Natural killer cell (primary cell): Measurements from ENCODE around the gene AP5S1. TPM values are rescaled to one million over a fixed set of nuclear protein-coding genes. Genes with fewer than 3 reads are reported as not detected.

Experiments used
- ATAC-seq, 3 donors: fragments of 150-1000 bp in 2 of 3; fragments of 200-7000 bp in 1 of 3; cut with Tn5 transposase; 1 replicate in 1 of 3; 2 replicates in 2 of 3; pipeline ENCODE4 v1.10.0; 2021; ENCODE audit warnings: mild to moderate bottlenecking in 2 of 3, moderate library complexity in 2 of 3
- DNase-seq, 2 donors: peaks; one replicate each; pipeline versions ENCODE4 v3.0.0 to v3.0.0-alpha.2; 2013 to 2021; ENCODE audit warnings: mixed read lengths in 1 of 2
- H3K27ac ChIP-seq: one replicate; pipeline ENCODE4 v1.5.1; 2013; ENCODE audit warnings: mild to moderate bottlenecking, low read length
- H3K27me3 ChIP-seq: one replicate; pipeline ENCODE4 v1.6.1; 2013; ENCODE audit warnings: low read length; ENCODE audit not compliant: control insufficient read depth, insufficient read depth
- H3K36me3 ChIP-seq: one replicate; pipeline ENCODE4 v1.6.1; 2013; ENCODE audit warnings: low read length; ENCODE audit not compliant: control insufficient read depth, insufficient read depth
- H3K4me1 ChIP-seq: one replicate; pipeline ENCODE4 v1.6.1; 2013; ENCODE audit warnings: low read length; ENCODE audit not compliant: control insufficient read depth, insufficient read depth
- H3K4me3 ChIP-seq: one replicate; pipeline ENCODE4 v1.5.1; 2013; ENCODE audit warnings: low read length
- H3K9me3 ChIP-seq: one replicate; pipeline ENCODE4 v1.6.1; 2013; ENCODE audit warnings: low read length; ENCODE audit not compliant: control insufficient read depth, insufficient read depth
- H3K27ac Mint-ChIP-seq, 2 donors: one replicate each; pipeline ENCODE4 v1.8.0; 2022; ENCODE audit warnings: mild to moderate bottlenecking in 2 of 2, mixed read lengths in 2 of 2, moderate library complexity in 1 of 2
- H3K27me3 Mint-ChIP-seq, 2 donors: one replicate each; pipeline ENCODE4 v1.8.0; 2022; ENCODE audit warnings: low read depth in 2 of 2, mixed read lengths in 2 of 2
- H3K36me3 Mint-ChIP-seq: one replicate; pipeline ENCODE4 v1.8.0; 2022; ENCODE audit warnings: mixed read lengths
- H3K4me1 Mint-ChIP-seq, 2 donors: one replicate each; pipeline ENCODE4 v1.8.0; 2022; ENCODE audit warnings: mixed read lengths in 2 of 2
- H3K4me3 Mint-ChIP-seq: one replicate; pipeline ENCODE4 v1.8.0; 2022; ENCODE audit warnings: mild to moderate bottlenecking, moderate library complexity, mixed read lengths
- H3K9me3 Mint-ChIP-seq, 2 donors: one replicate each; pipeline ENCODE4 v1.8.0; 2022; ENCODE audit warnings: mixed read lengths in 2 of 2
- CTCF ChIP-seq: fragments of 200-600 bp; IDR thresholded peaks from one replicate; pipeline ENCODE4 v1.8.0; 2022; ENCODE audit warnings: antibody characterized with exemption
- WGBS: methylation state at CpG from one replicate; pipeline ENCODE4 v1.1.7; 2013; ENCODE audit warnings: missing lambda C conversion rate; ENCODE audit not compliant: insufficient coverage; 5-methylcytosine and 5-hydroxymethylcytosine counted together
- intact Hi-C: fragments of 100-400 bp; cut with micrococcal nuclease; formaldehyde crosslinking; loops from one replicate; pipeline ENCODE4 v1.14.2; 2022
- total RNA-seq, 4 donors: library from RNA; stranded (reverse); fragments of 120-200 nt in 1 of 4; gene quantifications; one replicate each; pipeline versions ENCODE4 v1.2.3 to v1.2.4, GENCODE V29; 2013 to 2022

Gene AP5S1
- total RNA-seq, 3 donors from 2014 or later (not counting 1 experiment from before 2014, with no cell fraction given), result 7.9 to 12.3 (median 12.1) TPM

DNA sequence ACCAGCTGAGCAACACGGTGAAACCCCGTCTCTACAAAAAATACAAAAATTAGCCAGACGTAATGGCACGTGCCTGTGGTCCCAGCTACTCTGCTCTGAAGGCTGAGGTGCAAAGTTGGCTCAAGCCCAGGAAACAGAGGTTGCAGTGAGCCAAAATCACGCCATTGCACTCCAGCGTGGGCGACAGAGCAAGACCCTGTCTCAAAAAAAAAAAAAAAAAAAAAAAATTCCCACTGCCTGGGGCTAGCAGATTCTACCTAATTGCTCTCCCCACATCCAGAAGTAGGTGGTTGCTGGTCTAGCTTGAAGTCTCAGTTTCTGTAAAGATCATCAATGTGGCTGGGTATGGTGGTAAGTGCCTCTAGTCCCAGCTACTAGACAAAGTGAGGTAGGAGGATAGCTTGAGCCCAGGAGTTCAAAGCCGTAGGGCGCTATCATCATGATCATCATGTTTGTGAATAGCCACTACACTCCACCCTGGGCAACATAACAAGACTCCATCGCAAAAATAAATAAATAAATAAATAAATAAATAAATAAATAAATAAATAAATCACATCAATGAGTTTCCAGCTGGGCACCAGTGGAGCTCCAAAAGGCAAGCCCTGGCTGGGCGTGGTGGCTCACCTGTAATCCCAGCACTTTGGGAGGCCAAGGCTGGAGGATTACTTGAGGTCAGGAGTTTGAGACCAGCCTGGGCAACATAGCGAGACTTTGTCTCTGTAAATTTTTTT, 6.3 kb upstream of the AP5S1 start:
- DNase-seq, result peak in 1 of 2 donors; percentile 74
- ATAC-seq, result no peak
- 59% methylated on average over 7 of the region's 12 CpGs for WGBS
- Mint-ChIP-seq H3K36me3 (no peaks in the 10 kb centered on the region), H3K4me1 (peaks cover 67 to 82% of the 10 kb centered on the region in 2 donors), H3K9me3 (no peaks in the 10 kb centered on the region), H3K27ac (peak overlapping the region; percentile 95 to 99), H3K4me3 (no peak overlapping the region), H3K27me3 (no peaks in the 10 kb centered on the region)
- intact Hi-C loops, result no loop called here
- Histone ChIP-seq H3K27ac (peak overlapping the region; percentile 42), H3K27me3 (no peaks in the 10 kb centered on the region), H3K4me1 (peaks cover 96% of the 10 kb centered on the region), H3K9me3 (no peaks in the 10 kb centered on the region), H3K4me3 (no peak overlapping the region), H3K36me3 (no peaks in the 10 kb centered on the region)
- no peak for TF ChIP-seq CTCF

GRCh38 chr20:3814928-3815495, 5.3 kb upstream of the AP5S1 start:
- no peak for TF ChIP-seq CTCF
- no peaks in the 10 kb centered on the region for H3K9me3 ChIP-seq
- Mint-ChIP-seq H3K9me3 (no peaks in the 10 kb centered on the region), H3K4me1 (peaks cover 67 to 91% of the 10 kb centered on the region in 2 donors), H3K27ac (peak overlapping the region; percentile 83 to 90), H3K27me3 (no peaks in the 10 kb centered on the region), H3K4me3 (peak overlapping the region; percentile 86), H3K36me3 (no peaks in the 10 kb centered on the region)
- H3K27ac ChIP-seq, result peak overlapping the region; percentile 54
- H3K27me3 ChIP-seq, result no peaks in the 10 kb centered on the region
- H3K4me3 ChIP-seq, result no peak overlapping the region
- H3K4me1 ChIP-seq, result peaks cover 100% of the 10 kb centered on the region
- intact Hi-C loops, result no loop called here
- H3K36me3 ChIP-seq, result no peaks in the 10 kb centered on the region
- no peak for ATAC-seq
- DNase-seq, result peak in 1 of 2 donors; percentile 11
- 71% methylated on average over 7 of the region's 7 CpGs for WGBS

GRCh38 chr20:3815703-3816315, 4.5 kb upstream of the AP5S1 start:
- Mint-ChIP-seq H3K27me3 (no peaks in the 10 kb centered on the region), H3K27ac (peak overlapping the region; percentile 83 to 90), H3K36me3 (no peaks in the 10 kb centered on the region), H3K4me3 (peak overlapping the region; percentile 86), H3K9me3 (no peaks in the 10 kb centered on the region), H3K4me1 (peaks cover 63 to 87% of the 10 kb centered on the region in 2 donors)
- peak overlapping the region; percentile 54 for H3K27ac ChIP-seq
- intact Hi-C loops, result no loop called here
- DNase-seq (peak in 1 of 2 donors; percentile 69), ATAC-seq (peak in 1 of 3 donors; percentile 13)
- 25% methylated on average over 9 of the region's 9 CpGs for WGBS
- peaks cover 92% of the 10 kb centered on the region for H3K4me1 ChIP-seq
- no peaks in the 10 kb centered on the region for H3K36me3 ChIP-seq
- no peak overlapping the region for H3K4me3 ChIP-seq
- no peaks in the 10 kb centered on the region for H3K9me3 ChIP-seq
- no peak for TF ChIP-seq CTCF
- no peaks in the 10 kb centered on the region for H3K27me3 ChIP-seq
